SU-DHL-6 (cell line): ENCODE results near the gene STIMATE.

Experiments
- EZH2phosphoT487 ChIP-seq: fragments of 200-600 bp; sonication (generic), shearing (Covaris generic); conservative IDR thresholded peaks from 2 replicates; pipeline ENCODE4 v1.6.1; 2018; ENCODE audit warnings: mild to moderate bottlenecking, antibody characterized with exemption, low read length, moderate library complexity, mixed read lengths
- TF ChIP-seq, protein P1 (sequence below): fragments of 200-600 bp; sonication (generic); IDR thresholded peaks from one replicate; pipeline ENCODE4 v1.5.1; 2017; ENCODE audit warnings: antibody characterized with exemption, mild to moderate bottlenecking, low read length, moderate library complexity; ENCODE audit not compliant: insufficient read depth, poor library complexity, severe bottlenecking

- TF ChIP-seq, protein P1, sequence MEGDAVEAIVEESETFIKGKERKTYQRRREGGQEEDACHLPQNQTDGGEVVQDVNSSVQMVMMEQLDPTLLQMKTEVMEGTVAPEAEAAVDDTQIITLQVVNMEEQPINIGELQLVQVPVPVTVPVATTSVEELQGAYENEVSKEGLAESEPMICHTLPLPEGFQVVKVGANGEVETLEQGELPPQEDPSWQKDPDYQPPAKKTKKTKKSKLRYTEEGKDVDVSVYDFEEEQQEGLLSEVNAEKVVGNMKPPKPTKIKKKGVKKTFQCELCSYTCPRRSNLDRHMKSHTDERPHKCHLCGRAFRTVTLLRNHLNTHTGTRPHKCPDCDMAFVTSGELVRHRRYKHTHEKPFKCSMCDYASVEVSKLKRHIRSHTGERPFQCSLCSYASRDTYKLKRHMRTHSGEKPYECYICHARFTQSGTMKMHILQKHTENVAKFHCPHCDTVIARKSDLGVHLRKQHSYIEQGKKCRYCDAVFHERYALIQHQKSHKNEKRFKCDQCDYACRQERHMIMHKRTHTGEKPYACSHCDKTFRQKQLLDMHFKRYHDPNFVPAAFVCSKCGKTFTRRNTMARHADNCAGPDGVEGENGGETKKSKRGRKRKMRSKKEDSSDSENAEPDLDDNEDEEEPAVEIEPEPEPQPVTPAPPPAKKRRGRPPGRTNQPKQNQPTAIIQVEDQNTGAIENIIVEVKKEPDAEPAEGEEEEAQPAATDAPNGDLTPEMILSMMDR = no peak
- no peak for TF ChIP-seq EZH2phosphoT487
Observed at GRCh38 chr3:52830535-52831258, 66.7 kb downstream of the STIMATE start, which contains the start of gene ITIH4.
